Esophagus squamous epithelium (tissue), 5 donors: ENCODE results near the gene SUPT6H. TPM values are rescaled to one million over a fixed set of nuclear protein-coding genes. Genes with fewer than 3 reads are reported as not detected.
"Not testable (repeated sequence)": the region's sequence is repeated elsewhere in the genome, so short reads cannot be mapped to it uniquely, and the experiment has no call there.

Source experiments
- DNase-seq: peaks from one replicate; lab custom pipeline; 2025; lab: John Stamatoyannopoulos, UW
- H3K27ac ChIP-seq, 4 donors: fragments of 200-600 bp; sonication (generic); one replicate each; pipeline ENCODE4 v1.5.1; 2016 to 2019; ENCODE audit warnings: mild to moderate bottlenecking in 1 of 4
- H3K27me3 ChIP-seq, 4 donors: fragments of 200-600 bp; sonication (generic); 1 replicate in 3 of 4; 2 replicates in 1 of 4; pipeline versions ENCODE4 v1.5.1 to v1.6.0; 2017 to 2021; ENCODE audit warnings: antibody characterized with exemption in 1 of 4
- H3K36me3 ChIP-seq, 3 donors: fragments of 200-600 bp; sonication (generic); one replicate each; pipeline ENCODE4 v1.5.1; 2016 to 2019
- H3K4me1 ChIP-seq, 3 donors: fragments of 200-600 bp; sonication (generic); one replicate each; pipeline ENCODE4 v1.5.1; 2017 to 2019
- H3K4me3 ChIP-seq, 4 donors: fragments of 200-600 bp; sonication (generic); 1 replicate in 3 of 4; 2 replicates in 1 of 4; pipeline ENCODE4 v1.5.1; 2016 to 2019; ENCODE audit warnings: mild to moderate bottlenecking in 2 of 4, moderate library complexity in 1 of 4
- H3K9me3 ChIP-seq, 3 donors: fragments of 200-600 bp; sonication (generic); one replicate each; pipeline ENCODE4 v1.5.1; 2016 to 2019
- CTCF ChIP-seq, 6 experiments: fragments of 450-650 bp in 4 of 6; fragments of 200-600 bp in 2 of 6; sonication (generic) in 2 of 6; IDR thresholded peaks; one replicate each; pipeline ENCODE4 v1.5.1; 2016 to 2019; ENCODE audit warnings: antibody characterized with exemption in 6 of 6, mild to moderate bottlenecking in 4 of 6, moderate library complexity in 4 of 6
- POLR2A ChIP-seq, 4 donors: fragments of 450-650 bp; IDR thresholded peaks; one replicate each; pipeline ENCODE4 v1.6.1; 2017; ENCODE audit warnings: antibody characterized with exemption in 4 of 4, mild to moderate bottlenecking in 4 of 4, moderate library complexity in 3 of 4
- WGBS, 2 donors: methylation state at CpG; one replicate each; pipeline ENCODE4 v1.1.5; 2018; 5-methylcytosine and 5-hydroxymethylcytosine counted together
- intact Hi-C: fragments of 100-400 bp; cut with DNase I; formaldehyde crosslinking; loops from one replicate; pipeline ENCODE4 v1.15.0; 2022
- total RNA-seq, 4 donors: library from RNA; depleted of rRNA; stranded (reverse); fragments of >200 nt; gene quantifications; one replicate each; pipeline ENCODE4 v1.1.0, GENCODE V29; 2016
- donor health status: DM: yes; HTN: yes; CAD: no.

Gene SUPT6H
- total RNA-seq, 4 donors from 2014 or later, result 26.4 to 59.3 (median 48.8) TPM

DNA sequence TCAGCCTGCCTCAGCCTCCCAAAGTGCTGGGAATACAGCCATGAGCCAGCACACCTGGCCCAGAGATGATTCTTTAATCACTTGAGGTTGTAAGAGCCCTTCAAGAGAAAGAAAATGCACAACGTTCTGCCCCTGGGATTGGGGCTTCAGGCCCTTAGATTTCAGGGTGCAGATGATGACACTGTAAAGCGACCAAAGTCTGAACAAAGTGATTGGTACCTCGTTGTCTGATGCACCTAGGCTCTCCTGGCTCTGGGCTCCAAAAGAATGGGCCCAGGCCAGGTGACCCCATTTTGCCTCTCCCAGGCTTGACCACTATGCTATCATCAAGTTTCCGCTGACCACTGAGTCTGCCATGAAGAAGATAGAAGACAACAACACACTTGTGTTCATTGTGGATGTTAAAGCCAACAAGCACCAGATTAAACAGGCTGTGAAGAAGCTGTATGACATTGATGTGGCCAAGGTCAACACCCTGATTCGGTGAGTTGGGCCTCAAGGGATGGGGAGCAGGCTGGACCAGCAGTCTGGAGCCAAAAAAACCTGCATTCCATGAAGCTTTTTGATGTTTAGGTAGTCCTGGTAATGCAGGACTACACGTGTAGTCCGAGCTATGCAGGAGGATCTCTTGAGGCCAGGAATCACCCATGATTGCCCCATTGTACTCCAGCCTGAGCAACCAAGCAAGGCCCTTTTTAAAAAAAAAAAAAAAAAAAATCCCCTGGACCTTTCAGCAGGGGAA is 60.6 kb downstream of the SUPT6H start:
- H3K4me1 ChIP-seq, result peaks cover 43 to 83% (median 70%) of the 10 kb centered on the region in 3 donors
- TF ChIP-seq POLR2A (IDR thresholded peaks at IDR 0.05) (no peak), CTCF (IDR thresholded peaks at IDR 0.05) (no peak)
- intact Hi-C loops, result no loop called here
- peak overlapping the region in 2 of 4 donors; percentile 23 to 85 for H3K4me3 ChIP-seq
- H3K27me3 ChIP-seq, result peaks cover 0 to 5% (median 0%) of the 10 kb centered on the region in 4 donors
- peak overlapping the region in 3 of 4 donors; percentile 94 to 99 (median 97) for H3K27ac ChIP-seq
- no peak for DNase-seq
- WGBS, 2 donors, result 54 to 62% methylated on average over 3 to 7 of the region's 7 CpGs
- H3K9me3 ChIP-seq, result no peaks in the 10 kb centered on the region
- peaks cover 6 to 43% (median 16%) of the 10 kb centered on the region in 3 donors for H3K36me3 ChIP-seq

DNA sequence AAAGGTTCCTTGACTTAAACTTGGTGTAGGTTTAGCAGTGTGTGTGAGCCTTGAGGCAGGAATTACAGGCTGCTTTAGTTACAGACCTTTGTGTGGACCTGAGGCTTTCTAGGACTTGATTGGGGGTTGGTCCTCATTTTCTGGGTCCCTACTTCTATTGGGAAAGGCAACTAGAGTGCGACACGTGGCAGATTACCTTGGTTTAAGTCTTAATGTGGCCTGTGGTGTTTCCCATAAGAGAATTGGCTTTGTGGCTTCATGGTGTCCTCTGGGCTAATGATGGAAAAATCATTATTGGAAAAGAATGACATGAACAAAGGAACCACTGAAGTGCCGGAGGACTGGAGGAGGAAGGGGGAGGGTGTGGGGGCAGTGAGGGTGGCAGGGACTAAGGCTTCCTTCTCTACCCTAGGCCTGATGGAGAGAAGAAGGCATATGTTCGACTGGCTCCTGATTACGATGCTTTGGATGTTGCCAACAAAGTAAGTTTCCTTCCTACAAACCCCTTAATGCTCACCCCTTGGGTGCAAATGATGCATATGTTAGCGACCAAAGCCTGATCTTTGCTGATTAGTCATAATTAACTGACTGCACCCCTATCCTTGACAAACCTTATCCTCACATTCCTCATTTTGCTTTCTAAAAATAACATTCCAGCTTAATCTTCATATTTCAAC is 61.3 kb downstream of the SUPT6H start:
- no peak for TF ChIP-seq POLR2A (IDR thresholded peaks at IDR 0.05)
- TF ChIP-seq CTCF (IDR thresholded peaks at IDR 0.05), result no peak
- Histone ChIP-seq H3K4me1 (peaks cover 43 to 83% (median 69%) of the 10 kb centered on the region in 3 donors), H3K36me3 (peaks cover 6 to 43% (median 16%) of the 10 kb centered on the region in 3 donors), H3K4me3 (no peak overlapping the region), H3K27me3 (no peaks in the 10 kb centered on the region), H3K9me3 (no peaks in the 10 kb centered on the region), H3K27ac (peak overlapping the region in 3 of 4 donors; percentile 94 to 99 (median 97))
- DNase-seq, result no peak
- WGBS, 2 donors, result 41 to 57% methylated on average over 6 of the region's 6 CpGs
- intact Hi-C loops, result no loop called here

- intact Hi-C loops, H3K27me3 ChIP-seq, H3K9me3 ChIP-seq, H3K4me3 ChIP-seq, DNase-seq: not testable (repeated sequence)
- Histone ChIP-seq H3K27ac (peak overlapping the region; percentile 94 to 99 (median 98)), H3K36me3 (peaks cover 6 to 43% (median 16%) of the 10 kb centered on the region in 3 donors), H3K4me1 (peaks cover 41 to 79% (median 62%) of the 10 kb centered on the region in 3 donors)
- WGBS, 2 donors, result 25 to 60% methylated on average over 2 to 4 of the region's 4 CpGs
- TF ChIP-seq POLR2A (IDR thresholded peaks at IDR 0.05), result peak in 1 of 4 donors; percentile 19
Observed at GRCh38 chr17:28723836-28724499, 62.0 kb downstream of the SUPT6H start.

GRCh38 chr17:28724500-28725165 is 62.6 kb downstream of the SUPT6H start:
- H3K27me3 ChIP-seq, result no peaks in the 10 kb centered on the region
- intact Hi-C loops, result no loop called here

More at GRCh38 chr17:28724500-28725165, 62.6 kb downstream of the SUPT6H start:
- Histone ChIP-seq H3K9me3 (no peaks in the 10 kb centered on the region), H3K36me3 (peaks cover 6 to 43% (median 16%) of the 10 kb centered on the region in 3 donors), H3K4me1 (peaks cover 41 to 82% (median 65%) of the 10 kb centered on the region in 3 donors), H3K4me3 (peak overlapping the region in 1 of 4 donors; percentile 67), H3K27ac (peak overlapping the region; percentile 94 to 99 (median 98))
- TF ChIP-seq POLR2A (IDR thresholded peaks at IDR 0.05) (no peak), CTCF (IDR thresholded peaks at IDR 0.05) (no peak)
- WGBS, 2 donors, result 58% methylated on average over 7 to 10 of the region's 10 CpGs
- DNase-seq, result no peak
